ENCODE data around the gene SUMF1.

SUMF1 gene

DNA sequence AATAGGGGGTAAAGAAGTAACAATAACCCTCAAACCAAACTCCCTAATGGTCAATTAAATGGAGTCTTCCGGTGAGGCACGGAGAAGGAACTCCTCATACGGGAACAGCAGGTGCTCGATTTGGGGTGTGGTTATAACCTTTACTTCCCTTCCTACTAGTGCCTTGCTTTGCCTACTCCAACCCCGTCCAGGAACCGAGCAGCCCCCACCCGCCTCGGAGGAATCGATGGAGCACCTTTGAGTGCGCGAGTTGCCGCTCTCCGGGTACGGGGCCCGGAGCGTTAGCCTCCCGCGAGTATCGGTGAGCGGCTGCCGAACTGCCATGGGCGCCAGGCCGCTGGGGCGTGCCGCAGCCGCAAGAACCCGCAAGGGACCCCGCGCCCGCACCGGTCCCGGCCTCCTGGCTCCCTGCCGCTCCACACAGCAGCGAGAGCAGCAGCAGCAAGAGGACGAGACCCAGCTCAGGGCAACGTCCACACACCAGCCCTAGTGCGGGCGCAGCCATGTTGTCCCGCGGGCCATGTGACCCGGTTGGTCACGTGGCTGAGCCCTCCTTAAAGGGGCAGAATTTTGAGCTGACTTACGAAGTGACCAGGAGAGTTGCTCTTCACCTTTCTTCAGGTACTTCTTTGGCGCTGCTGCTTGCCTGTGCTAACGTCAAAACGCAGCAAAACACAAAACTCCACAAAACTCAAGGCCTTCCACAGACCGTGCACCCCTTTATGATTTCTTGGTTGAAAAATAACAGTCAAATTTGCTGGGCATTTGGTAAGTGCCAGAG, at the start of gene SUMF1:
TSS of gene SUMF1 (minus strand) at position 529 of the 781 bp plus-strand sequence. CDS start at position 505, 24 bp downstream.
- DNase-seq, result peak; percentile 2

- no peak for DNase-seq
Measured at GRCh38 chr3:4515916-4516579, 49.0 kb upstream of the SUMF1 start.

- no peak for DNase-seq
Measured at GRCh38 chr3:4514916-4515315, 47.8 kb upstream of the SUMF1 start.

GRCh38 chr3:4514321-4514720, 47.3 kb upstream of the SUMF1 start:
- DNase-seq, result no peak

DNA sequence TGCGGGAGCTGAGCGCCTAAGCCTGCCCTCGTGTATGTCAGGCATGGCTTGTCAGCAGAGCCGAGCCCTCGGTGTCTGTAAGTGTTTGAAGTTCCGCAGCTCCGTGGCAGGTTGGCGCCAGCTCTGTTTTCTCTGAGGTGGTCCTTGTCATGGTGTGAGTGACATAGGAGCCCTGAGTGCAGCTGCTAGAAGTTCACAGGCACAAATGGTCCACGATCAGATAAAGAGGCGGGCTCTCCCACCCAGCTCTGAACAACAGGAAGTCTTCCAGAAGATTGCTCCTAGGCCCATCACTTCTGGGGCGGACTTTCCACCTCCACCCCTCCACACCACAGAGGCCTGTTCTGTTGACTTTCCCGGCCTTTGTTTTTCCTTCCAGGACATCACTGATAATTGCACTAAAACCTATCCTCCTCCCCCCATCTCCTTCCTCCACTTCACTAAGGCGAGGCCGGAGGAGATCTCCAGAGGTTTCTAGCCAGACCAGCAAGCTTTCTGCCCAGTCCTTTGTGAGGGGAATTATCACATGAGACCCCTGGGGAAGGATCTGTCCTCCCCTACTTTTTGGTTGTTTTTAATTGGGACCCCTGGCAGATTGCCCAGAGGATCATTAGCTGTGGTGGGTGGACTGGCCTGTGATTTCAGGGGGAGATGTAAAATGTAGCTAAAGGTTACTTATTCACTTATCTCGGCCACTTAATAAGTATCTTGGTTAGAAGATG, 46.0 kb upstream of the SUMF1 start:
- no peak for DNase-seq

DNA sequence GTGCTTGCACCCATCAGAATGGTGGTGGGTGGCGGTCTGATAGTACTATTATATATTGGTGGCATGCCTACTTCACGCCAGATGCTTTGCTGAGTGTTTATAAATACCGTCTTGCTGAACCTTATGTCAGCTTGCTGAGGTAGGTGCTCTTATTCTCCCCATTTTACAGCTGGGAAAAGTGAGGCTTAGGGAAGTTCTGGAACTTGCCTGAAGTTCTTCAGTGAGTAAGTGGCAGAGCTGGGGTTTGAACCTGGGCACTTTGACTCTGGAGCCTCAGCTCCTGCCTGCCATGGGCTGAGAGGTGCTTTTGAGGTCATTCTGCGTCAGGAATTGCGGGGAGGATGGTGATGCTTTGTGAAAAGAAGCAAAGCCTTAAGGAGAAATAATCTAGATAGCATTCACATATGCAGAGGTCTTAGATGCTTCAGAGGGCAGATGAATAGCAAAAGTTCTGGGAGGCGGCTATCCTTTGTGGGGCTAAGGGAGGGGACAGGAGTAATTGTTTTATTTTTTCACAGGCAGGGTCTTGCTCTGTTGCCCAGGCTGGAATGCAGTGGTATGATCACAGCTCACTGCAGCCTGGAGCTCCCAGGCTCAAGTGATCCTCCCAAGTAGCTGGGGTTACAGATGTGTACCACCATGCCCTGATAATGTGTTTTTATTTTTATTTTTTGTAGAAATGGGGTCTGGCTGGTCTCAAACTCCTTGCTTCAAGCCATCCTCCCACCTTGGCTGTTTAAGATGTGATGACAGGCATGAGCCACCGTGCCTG, 44.6 kb upstream of the SUMF1 start:
- DNase-seq, result no peak

- DNase-seq, result no peak
Measured at GRCh38 chr3:4509983-4510755, 43.1 kb upstream of the SUMF1 start.

- DNase-seq, result no peak
Measured at GRCh38 chr3:4509043-4509442, 42.0 kb upstream of the SUMF1 start.

DNA sequence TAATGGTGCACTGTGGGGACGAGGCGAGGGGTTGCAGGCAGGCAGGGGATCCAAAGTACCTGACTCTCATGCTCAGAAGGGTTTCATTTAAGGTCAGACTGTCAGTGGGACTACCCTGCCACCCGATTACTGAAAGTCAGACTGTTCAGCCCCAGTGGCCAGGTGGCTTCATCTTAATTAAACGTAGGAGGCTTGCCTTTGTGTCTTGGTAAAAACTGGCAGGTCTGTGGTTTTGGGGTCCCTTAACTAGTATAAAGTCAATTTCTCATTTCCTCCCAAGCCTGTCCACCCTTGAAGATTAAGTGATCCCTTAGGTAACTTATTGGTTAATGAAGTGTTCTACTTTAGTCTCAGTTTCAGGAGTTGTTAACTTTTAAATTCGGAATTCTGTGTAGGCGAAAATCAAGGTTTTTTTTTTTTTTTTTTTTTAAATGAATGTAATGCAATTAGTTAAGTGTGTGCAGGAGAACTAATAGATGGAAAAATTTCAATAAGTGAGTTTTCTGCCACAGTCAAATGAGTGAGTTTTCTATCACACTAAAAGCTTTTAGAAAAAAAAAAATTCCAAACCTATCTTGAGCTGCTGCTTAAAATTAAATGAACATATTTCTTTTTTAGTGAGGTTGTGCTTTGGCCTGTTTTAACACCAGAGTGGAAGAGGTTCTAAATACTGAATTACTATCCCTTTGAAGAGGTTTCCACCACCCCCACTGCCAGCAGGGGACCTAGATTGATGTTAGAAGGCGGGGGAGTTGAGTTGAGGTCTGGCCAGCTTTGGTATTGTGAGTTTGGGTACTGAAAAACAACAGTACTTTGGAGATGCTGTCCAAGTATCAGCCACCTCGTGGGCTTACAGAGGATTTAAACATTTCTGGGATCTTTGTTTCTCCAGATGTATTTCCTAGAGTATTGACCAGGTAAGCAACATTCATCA, 41.2 kb upstream of the SUMF1 start:
- no peak for DNase-seq

- no peak for DNase-seq
Measured at GRCh38 chr3:4507024-4507596, 40.0 kb upstream of the SUMF1 start.

GRCh38 chr3:4506559-4507023, 39.5 kb upstream of the SUMF1 start:
- DNase-seq, result no peak

- DNase-seq, result no peak
Measured at GRCh38 chr3:4505688-4506558, 38.9 kb upstream of the SUMF1 start.

DNA sequence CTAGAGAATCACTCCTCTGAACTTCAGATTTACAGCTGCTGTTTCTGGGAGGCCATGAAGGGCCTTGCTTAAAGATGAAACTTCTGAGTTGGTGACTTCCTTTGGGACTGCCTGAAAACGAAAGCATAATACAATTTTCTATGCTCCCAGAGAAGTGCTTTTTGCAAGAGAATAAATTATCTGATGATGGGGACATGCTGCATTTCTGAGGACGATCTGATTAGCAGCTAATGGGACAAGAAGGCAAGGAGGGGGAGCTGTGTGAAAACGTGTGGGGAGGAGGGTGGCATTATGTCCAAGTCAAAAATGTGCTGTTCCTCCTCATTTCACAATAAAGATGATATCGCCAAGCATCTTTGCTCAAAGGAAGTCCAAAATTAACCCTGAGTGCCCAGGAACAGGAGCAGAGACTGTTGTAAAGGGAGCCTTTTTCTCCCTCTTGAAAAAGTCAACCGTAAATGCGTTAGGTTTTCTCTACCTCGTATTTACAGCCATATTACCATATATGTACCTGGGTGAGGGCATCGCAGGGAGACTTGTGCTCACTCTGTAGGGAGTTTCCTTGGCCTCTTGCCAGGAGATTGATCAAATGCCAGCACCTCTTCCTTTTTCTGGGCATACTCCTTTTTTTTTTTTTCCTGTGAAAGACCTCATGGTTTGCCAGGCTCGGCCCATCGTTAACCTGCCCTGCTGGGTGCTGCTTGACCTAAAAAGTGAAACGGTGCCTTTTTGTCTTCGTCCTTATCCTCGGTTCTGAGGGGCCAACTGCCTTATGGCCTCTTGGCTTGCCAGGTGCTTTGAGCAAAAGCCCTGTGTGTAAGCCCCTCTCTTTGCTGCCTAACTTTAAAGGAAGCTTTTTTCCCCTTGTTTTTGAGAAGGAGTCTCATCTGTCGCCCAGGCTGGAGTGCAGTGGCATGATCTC, 37.5 kb upstream of the SUMF1 start:
- DNase-seq, result no peak

DNA sequence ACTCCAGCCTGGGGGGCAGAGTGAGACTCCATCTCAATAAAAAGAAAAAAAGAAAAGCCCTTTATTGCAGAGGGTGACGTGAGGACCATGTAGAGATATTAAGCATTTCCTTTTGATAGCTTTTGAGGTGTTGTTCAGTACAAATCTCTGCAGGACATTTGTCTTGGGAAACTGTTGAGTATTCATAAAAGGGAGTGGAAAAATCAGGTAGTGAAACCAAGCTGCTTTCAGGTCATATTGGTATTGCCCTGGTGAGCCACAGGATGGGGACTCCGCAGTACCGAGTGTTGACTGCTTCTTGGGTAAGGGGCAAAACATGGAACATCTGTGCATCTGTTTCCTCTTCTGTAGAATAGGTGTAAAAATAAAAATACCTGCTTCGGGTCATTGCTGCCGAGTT, 36.0 kb upstream of the SUMF1 start:
- no peak for DNase-seq

- DNase-seq, result no peak
Measured at GRCh38 chr3:4501927-4502326, 34.9 kb upstream of the SUMF1 start.

- DNase-seq, result no peak
Measured at GRCh38 chr3:4501437-4501836, 34.4 kb upstream of the SUMF1 start.

DNA sequence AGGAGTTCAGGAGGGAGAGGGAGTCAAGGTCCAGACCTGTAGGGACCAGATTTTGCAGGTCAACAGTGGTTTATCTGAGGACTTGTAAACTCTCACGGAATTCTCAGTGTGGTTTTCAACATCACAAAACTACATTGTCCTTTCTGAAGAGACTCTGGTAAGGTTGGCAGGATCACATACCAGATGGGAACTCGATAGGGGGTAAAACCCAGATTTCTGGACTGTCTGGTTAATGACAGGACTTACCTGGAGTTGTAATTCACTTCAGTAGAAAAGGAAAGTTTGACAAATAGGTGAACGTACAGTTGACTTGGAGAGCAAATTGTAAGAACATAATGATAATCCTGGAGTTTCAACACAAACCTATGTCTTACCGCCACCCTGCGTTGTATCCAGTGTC, 31.4 kb upstream of the SUMF1 start:
- DNase-seq, result no peak

- DNase-seq, result no peak
Measured at GRCh38 chr3:4497843-4498324, 30.8 kb upstream of the SUMF1 start.
